Mesendoderm (in vitro differentiated cells): ENCODE data around the gene FGF1.

Experiments used
- DNase-seq: peaks from one replicate; pipeline ENCODE4 v3.0.0; 2013
- H2AK5ac ChIP-seq: 2 replicates; pipeline ENCODE4 v1.6.1; 2013; ENCODE audit warnings: low read length, inconsistent platforms
- H2BK120ac ChIP-seq: 2 replicates; pipeline ENCODE4 v1.6.1; 2013; ENCODE audit warnings: low read depth, mild to moderate bottlenecking, low read length, moderate library complexity, mixed read lengths
- H2BK15ac ChIP-seq: replicated peaks from 2 replicates; pipeline ENCODE4 v1.6.1; 2013; ENCODE audit warnings: low read depth, mild to moderate bottlenecking, moderate library complexity
- H2BK5ac ChIP-seq: 2 replicates; pipeline ENCODE4 v1.6.1; 2013; ENCODE audit warnings: low read length, inconsistent platforms
- H3K18ac ChIP-seq: 2 replicates; pipeline ENCODE4 v1.6.1; 2013; ENCODE audit warnings: mild to moderate bottlenecking, low read length, mixed read lengths
- H3K23ac ChIP-seq: one replicate; pipeline ENCODE4 v1.6.1; 2013; ENCODE audit warnings: low read length
- H3K27ac ChIP-seq: 2 replicates; pipeline ENCODE4 v1.5.1; 2013; ENCODE audit warnings: low read depth, mild to moderate bottlenecking, inconsistent platforms, low read length, moderate library complexity
- H3K27me3 ChIP-seq: 2 replicates; pipeline ENCODE4 v1.6.1; 2013; ENCODE audit warnings: low read length, control low read depth, mild to moderate bottlenecking, inconsistent platforms; ENCODE audit not compliant: insufficient read depth, poor library complexity
- H3K36me3 ChIP-seq: 2 replicates; pipeline ENCODE4 v1.6.1; 2013; ENCODE audit warnings: low read length, inconsistent platforms; ENCODE audit not compliant: control insufficient read depth, insufficient read depth
- H3K4ac ChIP-seq: one replicate; pipeline ENCODE4 v1.6.1; 2013; ENCODE audit warnings: low read depth, mild to moderate bottlenecking, low read length, moderate library complexity
- H3K4me1 ChIP-seq: 2 replicates; pipeline ENCODE4 v1.6.1; 2013; ENCODE audit warnings: low read depth, low read length, inconsistent platforms; ENCODE audit not compliant: control insufficient read depth
- H3K4me2 ChIP-seq: 2 replicates; pipeline ENCODE4 v1.6.1; 2013; ENCODE audit warnings: low read length
- H3K4me3 ChIP-seq: 2 replicates; pipeline ENCODE4 v1.5.1; 2013; ENCODE audit warnings: mild to moderate bottlenecking, low read length
- H3K56ac ChIP-seq: one replicate; pipeline ENCODE4 v1.6.1; 2013; ENCODE audit warnings: low read length
- H3K79me1 ChIP-seq: 2 replicates; pipeline ENCODE4 v1.6.1; 2013; ENCODE audit warnings: low read length, inconsistent platforms
- H3K79me2 ChIP-seq: 2 replicates; pipeline ENCODE4 v1.6.1; 2013; ENCODE audit warnings: mild to moderate bottlenecking, low read length; ENCODE audit not compliant: control insufficient read depth, insufficient read depth
- H3K9ac ChIP-seq: 2 replicates; pipeline ENCODE4 v1.6.1; 2013; ENCODE audit warnings: low read length, inconsistent platforms
- H4K5ac ChIP-seq: one replicate; pipeline ENCODE4 v1.6.1; 2013; ENCODE audit warnings: low read length
- H4K8ac ChIP-seq: one replicate; pipeline ENCODE4 v1.6.1; 2013; ENCODE audit warnings: low read depth, mild to moderate bottlenecking, control low read depth, low read length, moderate library complexity
- WGBS: extraction: QIAGEN DNeasy Blood & Tissue Kit; methylation state at CpG from one replicate; pipeline ENCODE4 v1.1.7; 2013; ENCODE audit warnings: low lambda C conversion rate, missing lambda C conversion rate; ENCODE audit not compliant: insufficient coverage; ENCODE audit errors: extremely low coverage; 5-methylcytosine and 5-hydroxymethylcytosine counted together

The FGF1 gene

DNA sequence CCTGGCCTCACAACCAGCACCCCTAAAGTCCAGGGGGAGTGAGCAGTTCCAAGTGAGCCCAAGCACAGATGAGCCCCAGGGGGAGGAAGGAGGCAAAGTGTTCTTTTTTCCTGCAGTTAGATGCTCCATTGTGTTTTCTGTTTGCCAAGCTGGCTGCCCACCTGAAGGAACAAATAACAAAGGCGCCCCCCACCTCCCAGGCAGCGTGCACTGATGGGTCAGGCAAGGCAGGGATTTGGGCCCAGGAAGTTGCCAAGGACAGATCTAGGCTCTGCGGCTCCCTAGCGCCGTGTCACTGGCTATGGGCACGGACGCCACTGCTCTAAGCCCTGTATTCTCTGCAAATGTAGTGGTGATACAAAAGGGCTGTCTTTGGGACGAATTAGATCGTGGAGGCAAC, 21.8 kb downstream of the FGF1 start:
- no peak overlapping the region for H3K18ac ChIP-seq
- no peaks in the 10 kb centered on the region for H3K79me2 ChIP-seq
- H2BK120ac ChIP-seq: no peak overlapping the region
- H3K56ac ChIP-seq: no peak overlapping the region
- H3K79me1 ChIP-seq: no peaks in the 10 kb centered on the region
- no peaks in the 10 kb centered on the region for H3K36me3 ChIP-seq
- no peak overlapping the region for H4K5ac ChIP-seq
- no peak overlapping the region for H3K4ac ChIP-seq
- no peak overlapping the region for H3K23ac ChIP-seq
- DNase-seq: no peak
- H2BK5ac ChIP-seq: no peak overlapping the region
- no CpG with 5 or more reads among the region's 9 CpGs for WGBS
- peaks cover 3% of the 10 kb centered on the region for H3K4me1 ChIP-seq
- no peak overlapping the region for H2BK15ac ChIP-seq
- no peak overlapping the region for H2AK5ac ChIP-seq
- no peak overlapping the region for H3K4me2 ChIP-seq
- no peak overlapping the region for H3K4me3 ChIP-seq
- H4K8ac ChIP-seq: no peak overlapping the region
- no peak overlapping the region for H3K27ac ChIP-seq
- H3K27me3 ChIP-seq: no peaks in the 10 kb centered on the region
- no peak overlapping the region for H3K9ac ChIP-seq

DNA sequence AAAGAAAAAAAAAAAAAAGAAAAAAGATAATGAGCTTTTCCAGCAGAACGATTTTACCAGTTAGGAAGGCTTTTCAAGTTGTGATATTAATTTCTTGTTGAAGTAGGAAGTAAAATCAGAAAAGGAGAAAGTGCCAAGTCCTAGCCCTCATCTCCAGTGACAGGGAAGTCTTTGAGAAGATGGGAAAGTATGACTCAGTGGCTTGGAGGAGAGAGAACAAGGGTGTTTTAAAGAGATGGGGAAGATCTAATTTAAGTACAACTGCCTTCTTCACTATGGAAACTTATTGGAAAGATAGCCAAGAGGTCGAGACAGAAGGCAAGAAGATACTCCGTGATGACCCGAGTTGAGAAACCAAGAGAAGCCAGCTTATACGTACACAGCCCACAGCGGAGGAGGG, 22.6 kb downstream of the FGF1 start:
- Histone ChIP-seq H3K36me3 (no peaks in the 10 kb centered on the region), H2BK120ac (no peak overlapping the region), H3K4ac (no peak overlapping the region), H3K4me1 (peaks cover 3% of the 10 kb centered on the region), H3K18ac (no peak overlapping the region), H3K4me2 (no peak overlapping the region), H2BK5ac (no peak overlapping the region), H3K27ac (no peak overlapping the region), H3K9ac (no peak overlapping the region), H3K79me2 (no peaks in the 10 kb centered on the region), H4K5ac (no peak overlapping the region), H3K23ac (no peak overlapping the region), H3K56ac (no peak overlapping the region), H2BK15ac (no peak overlapping the region), H2AK5ac (no peak overlapping the region), H3K79me1 (no peaks in the 10 kb centered on the region), H3K27me3 (no peaks in the 10 kb centered on the region), H3K4me3 (no peak overlapping the region), H4K8ac (no peak overlapping the region)
- DNase-seq: no peak
- no CpG with 5 or more reads among the region's 6 CpGs for WGBS

DNA sequence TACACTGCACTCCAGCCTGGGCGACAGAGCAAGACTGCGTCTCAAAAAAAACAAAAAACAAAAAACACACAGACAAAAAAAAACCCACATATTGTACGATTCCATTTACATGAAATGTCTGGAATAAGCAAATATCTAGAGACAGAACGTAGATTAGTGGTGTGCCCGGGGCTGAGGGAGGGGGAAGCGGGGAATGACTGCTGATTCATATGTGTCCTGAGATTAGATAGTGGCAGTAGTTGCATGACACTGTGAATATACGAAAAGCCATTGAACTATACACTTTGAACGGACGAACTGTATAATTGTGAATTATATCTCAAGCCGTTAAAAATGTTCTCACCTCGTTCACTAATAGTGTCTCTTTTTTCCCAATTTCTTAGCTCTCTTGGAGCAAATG, 23.9 kb downstream of the FGF1 start:
- H3K9ac ChIP-seq: no peak overlapping the region
- H3K27ac ChIP-seq: no peak overlapping the region
- H3K4me2 ChIP-seq: no peak overlapping the region
- H3K4me3 ChIP-seq: no peak overlapping the region
- no peak overlapping the region for H3K4ac ChIP-seq
- H3K27me3 ChIP-seq: no peaks in the 10 kb centered on the region
- no peak for DNase-seq
- H3K79me1 ChIP-seq: no peaks in the 10 kb centered on the region
- H3K18ac ChIP-seq: no peak overlapping the region
- H3K56ac ChIP-seq: no peak overlapping the region
- H4K5ac ChIP-seq: no peak overlapping the region
- no peak overlapping the region for H2BK5ac ChIP-seq
- no peak overlapping the region for H3K23ac ChIP-seq
- peaks cover 3% of the 10 kb centered on the region for H3K4me1 ChIP-seq
- no peak overlapping the region for H2BK120ac ChIP-seq
- H4K8ac ChIP-seq: no peak overlapping the region
- H3K79me2 ChIP-seq: no peaks in the 10 kb centered on the region
- WGBS: no CpG with 5 or more reads among the region's 11 CpGs
- H2BK15ac ChIP-seq: no peak overlapping the region
- no peaks in the 10 kb centered on the region for H3K36me3 ChIP-seq
- no peak overlapping the region for H2AK5ac ChIP-seq

DNA sequence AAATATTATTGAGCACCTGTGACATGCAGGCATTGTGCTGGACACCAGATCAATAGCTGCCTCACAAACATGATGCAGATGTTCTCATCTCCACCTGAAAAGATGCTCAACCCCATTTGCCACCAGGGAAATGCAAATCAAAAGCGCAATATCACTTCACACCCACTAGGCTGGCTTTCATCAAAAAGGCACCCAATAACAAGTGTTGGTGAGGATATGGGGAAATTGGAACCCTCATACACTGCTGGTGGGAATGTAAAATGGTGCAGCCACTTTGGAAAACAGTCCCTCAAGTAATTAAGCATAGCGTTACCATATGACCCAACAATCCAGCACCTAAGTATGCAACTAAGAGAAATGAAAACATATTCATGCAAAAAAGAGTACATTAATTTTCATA, 24.7 kb downstream of the FGF1 start:
- Histone ChIP-seq H2BK5ac (no peak overlapping the region), H3K9ac (no peak overlapping the region), H3K23ac (no peak overlapping the region), H3K4me2 (no peak overlapping the region), H3K4ac (no peak overlapping the region), H3K79me1 (no peaks in the 10 kb centered on the region), H2AK5ac (no peak overlapping the region), H3K4me1 (peaks cover 3% of the 10 kb centered on the region), H3K18ac (no peak overlapping the region), H3K36me3 (no peaks in the 10 kb centered on the region), H2BK120ac (no peak overlapping the region), H4K5ac (no peak overlapping the region), H4K8ac (no peak overlapping the region), H2BK15ac (no peak overlapping the region), H3K4me3 (no peak overlapping the region), H3K27me3 (no peaks in the 10 kb centered on the region), H3K56ac (no peak overlapping the region), H3K27ac (no peak overlapping the region), H3K79me2 (no peaks in the 10 kb centered on the region)
- no CpG with 5 or more reads among the region's 2 CpGs for WGBS
- DNase-seq: no peak

DNA sequence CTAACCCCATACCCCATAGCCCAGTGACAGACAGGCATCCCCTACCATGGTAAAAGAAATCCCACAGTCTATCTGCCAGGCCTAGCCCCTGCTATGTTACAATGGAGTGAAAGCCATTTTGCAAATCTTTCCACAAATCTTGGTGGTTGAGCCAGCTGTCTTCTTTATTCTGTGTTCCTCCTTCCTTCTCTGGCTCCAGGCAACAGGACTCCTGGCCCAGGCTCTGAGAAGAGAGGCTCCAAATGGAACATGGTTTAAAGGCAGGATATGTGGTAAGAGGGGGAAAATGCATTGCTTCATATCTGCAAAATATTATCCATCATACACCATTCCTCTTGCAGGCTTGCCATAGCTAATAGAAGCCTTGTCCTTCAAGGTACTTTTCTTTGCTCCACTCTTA, 25.2 kb downstream of the FGF1 start:
- no peak overlapping the region for H2BK15ac ChIP-seq
- H3K23ac ChIP-seq: no peak overlapping the region
- no peak overlapping the region for H3K56ac ChIP-seq
- H3K9ac ChIP-seq: no peak overlapping the region
- H3K79me2 ChIP-seq: no peaks in the 10 kb centered on the region
- no peaks in the 10 kb centered on the region for H3K36me3 ChIP-seq
- no peak overlapping the region for H3K27ac ChIP-seq
- H3K4me2 ChIP-seq: no peak overlapping the region
- no peak overlapping the region for H3K18ac ChIP-seq
- no peak overlapping the region for H2BK5ac ChIP-seq
- H4K5ac ChIP-seq: no peak overlapping the region
- no peak overlapping the region for H2AK5ac ChIP-seq
- H4K8ac ChIP-seq: no peak overlapping the region
- H3K79me1 ChIP-seq: no peaks in the 10 kb centered on the region
- H2BK120ac ChIP-seq: no peak overlapping the region
- H3K4ac ChIP-seq: no peak overlapping the region
- H3K27me3 ChIP-seq: no peaks in the 10 kb centered on the region
- H3K4me3 ChIP-seq: no peak overlapping the region
- H3K4me1 ChIP-seq: peaks cover 3% of the 10 kb centered on the region
- no peak for DNase-seq

DNA sequence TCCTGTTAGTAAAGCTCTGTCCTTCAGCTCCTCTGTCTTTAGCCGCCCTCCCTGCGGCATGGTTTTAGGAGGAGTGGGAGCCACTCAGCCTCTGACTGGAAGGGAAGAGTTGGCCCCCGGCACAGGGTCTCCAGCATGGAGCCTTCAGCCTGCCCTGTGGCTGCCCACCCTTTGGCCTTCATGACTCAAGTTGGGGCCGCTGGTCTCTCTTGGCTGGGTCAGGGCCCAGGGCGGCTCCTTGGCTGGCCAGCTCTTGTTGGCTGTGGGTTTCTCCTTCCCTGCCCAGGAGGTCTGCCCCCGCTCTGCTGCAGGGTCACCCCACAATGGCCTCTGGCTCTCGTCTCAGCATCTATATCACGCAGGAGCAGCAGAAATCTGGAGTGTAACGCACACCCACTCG, 25.7 kb downstream of the FGF1 start:
- H2AK5ac ChIP-seq: no peak overlapping the region
- no peak overlapping the region for H2BK120ac ChIP-seq

More for the DNA sequence above, 25.7 kb downstream of the FGF1 start:
- Histone ChIP-seq H3K36me3 (no peaks in the 10 kb centered on the region), H3K4me3 (no peak overlapping the region), H3K4me1 (peaks cover 3% of the 10 kb centered on the region), H3K79me2 (no peaks in the 10 kb centered on the region), H3K27ac (no peak overlapping the region), H3K9ac (no peak overlapping the region), H3K56ac (no peak overlapping the region), H2BK15ac (no peak overlapping the region), H4K8ac (no peak overlapping the region), H3K27me3 (no peaks in the 10 kb centered on the region), H3K4ac (no peak overlapping the region), H4K5ac (no peak overlapping the region), H3K18ac (no peak overlapping the region), H2BK5ac (no peak overlapping the region), H3K23ac (no peak overlapping the region), H3K79me1 (no peaks in the 10 kb centered on the region), H3K4me2 (no peak overlapping the region)
- WGBS: no CpG with 5 or more reads among the region's 10 CpGs
- DNase-seq: no peak
